HUES6 (cell line): ENCODE data around the gene ALKBH2.

Source experiments
- H3K27ac ChIP-seq: 2 replicates; pipeline ENCODE4 v1.7.0; 2013; ENCODE audit warnings: low read depth, mild to moderate bottlenecking, low read length, inconsistent platforms
- H3K27me3 ChIP-seq: 2 replicates; pipeline ENCODE4 v1.6.1; 2013; ENCODE audit warnings: low read length; ENCODE audit not compliant: control insufficient read depth, insufficient read depth
- H3K36me3 ChIP-seq: 2 replicates; pipeline ENCODE4 v1.6.1; 2013; ENCODE audit warnings: low read length; ENCODE audit not compliant: control insufficient read depth, insufficient read depth
- H3K4me1 ChIP-seq: 2 replicates; pipeline ENCODE4 v1.6.1; 2013; ENCODE audit warnings: low read length; ENCODE audit not compliant: control insufficient read depth, insufficient read depth
- H3K4me3 ChIP-seq: 2 replicates; pipeline ENCODE4 v1.5.1; 2013; ENCODE audit warnings: low read depth, low read length
- H3K9ac ChIP-seq: one replicate; pipeline ENCODE4 v1.6.1; 2013; ENCODE audit warnings: mild to moderate bottlenecking, low read length
- H3K9me3 ChIP-seq: 2 replicates; pipeline ENCODE4 v1.6.1; 2013; ENCODE audit warnings: low read depth, low read length; ENCODE audit not compliant: control insufficient read depth, insufficient read depth

Gene ALKBH2

DNA sequence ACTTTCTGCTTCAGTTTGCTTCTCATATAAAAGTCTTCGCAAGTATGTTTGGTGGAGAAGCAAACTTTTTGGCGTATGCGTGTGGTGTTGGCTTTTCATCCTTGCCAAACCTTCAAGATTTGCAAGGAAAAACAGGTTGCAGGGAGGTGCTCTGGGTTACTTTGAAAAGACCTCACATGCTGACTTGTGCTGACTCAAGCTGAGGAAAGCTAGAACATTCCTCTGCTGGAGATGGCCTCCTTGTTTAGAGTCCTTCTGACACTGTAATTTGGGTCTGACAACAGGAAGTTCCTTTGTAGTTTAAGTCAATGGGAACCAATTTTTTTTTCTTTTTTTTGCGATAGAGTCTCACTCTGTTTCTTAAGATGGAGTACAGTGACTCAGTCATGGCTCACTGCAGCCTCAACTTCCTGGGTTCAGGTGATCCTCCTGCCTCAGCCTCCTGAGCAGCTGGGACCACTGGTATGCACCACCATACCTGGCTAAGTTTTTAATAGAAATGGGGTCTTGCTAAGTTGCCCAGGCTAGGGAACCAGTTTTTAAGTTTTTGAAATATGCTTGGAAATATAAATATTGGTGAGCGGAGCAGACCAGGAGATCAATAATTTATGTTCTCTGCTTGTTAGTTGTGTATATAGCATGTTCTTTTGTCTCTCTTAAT lies 20.5 kb upstream of the ALKBH2 start:
- H3K9me3 ChIP-seq, result no peaks in the 10 kb centered on the region
- H3K4me3 ChIP-seq, result no peak overlapping the region
- H3K36me3 ChIP-seq, result peaks cover 14% of the 10 kb centered on the region
- H3K9ac ChIP-seq, result no peak overlapping the region
- no peak overlapping the region for H3K27ac ChIP-seq
- no peaks in the 10 kb centered on the region for H3K27me3 ChIP-seq
- peaks cover 15% of the 10 kb centered on the region for H3K4me1 ChIP-seq

DNA sequence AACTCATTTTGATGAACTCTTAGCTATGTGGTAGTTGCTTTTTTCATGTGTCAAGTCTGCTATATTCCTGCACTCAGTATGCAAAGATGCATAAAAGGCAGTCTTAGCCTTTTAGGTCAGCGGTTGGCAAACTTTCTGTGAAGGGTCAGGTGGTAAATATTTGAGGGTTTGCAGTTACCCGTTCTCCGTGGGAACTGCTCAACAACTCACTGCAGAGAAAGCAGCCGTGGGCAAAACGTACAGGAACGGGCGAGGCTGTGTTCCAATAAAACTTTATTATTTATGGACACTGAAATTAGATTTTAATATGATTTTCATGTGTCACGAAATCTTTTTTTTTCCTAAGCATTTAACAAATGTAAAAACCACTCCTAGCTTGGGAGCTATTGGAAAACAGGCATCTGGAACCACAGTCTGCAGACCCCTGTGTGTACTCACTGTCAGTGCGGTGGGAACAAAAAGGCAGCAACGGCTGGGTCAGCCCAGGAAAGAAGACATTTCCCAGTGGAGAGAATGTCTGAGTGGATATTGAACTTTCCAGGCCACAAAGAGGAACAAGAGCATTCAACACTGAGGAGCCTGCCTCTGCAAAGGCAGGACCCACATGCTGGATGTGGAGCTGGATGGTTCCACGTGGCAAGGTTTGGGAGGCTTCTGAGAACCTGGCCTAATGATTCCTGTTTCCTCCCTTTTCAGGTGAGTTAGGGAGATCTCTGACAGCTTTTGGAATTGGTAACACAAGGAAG lies 19.6 kb upstream of the ALKBH2 start:
- H3K27me3 ChIP-seq, result no peaks in the 10 kb centered on the region
- H3K9ac ChIP-seq, result no peak overlapping the region
- H3K4me1 ChIP-seq, result peaks cover 15% of the 10 kb centered on the region
- no peaks in the 10 kb centered on the region for H3K9me3 ChIP-seq
- H3K4me3 ChIP-seq, result no peak overlapping the region
- peaks cover 22% of the 10 kb centered on the region for H3K36me3 ChIP-seq
- H3K27ac ChIP-seq, result no peak overlapping the region

DNA sequence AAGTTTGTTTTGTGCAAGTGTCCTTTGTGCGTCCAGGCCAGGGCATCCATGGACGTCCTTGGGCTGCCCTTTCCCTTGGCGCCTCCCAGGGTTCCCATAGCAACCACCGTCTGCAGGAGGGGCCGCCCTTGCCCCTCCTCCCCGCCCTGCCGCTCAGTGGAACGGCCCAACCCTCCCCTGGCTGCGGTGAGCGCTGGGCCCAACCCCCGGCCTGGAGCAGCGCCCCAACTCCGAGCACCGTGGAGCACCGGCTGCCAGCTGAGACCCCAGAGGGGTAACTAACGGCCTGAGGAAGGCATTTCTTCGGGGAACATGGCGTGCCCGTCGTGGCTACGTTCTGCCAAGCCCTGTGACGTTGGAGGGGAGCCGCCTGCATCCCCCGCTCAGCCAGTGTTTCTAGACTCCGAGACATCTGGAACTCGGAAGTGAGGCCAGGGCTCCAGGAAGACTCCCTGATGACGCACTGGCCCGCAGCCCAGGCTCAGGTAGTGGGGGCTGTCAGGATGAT lies 17.8 kb upstream of the ALKBH2 start:
- H3K4me3 ChIP-seq, result peak overlapping the region; percentile 70
- H3K9ac ChIP-seq, result peak overlapping the region; percentile 61
- H3K4me1 ChIP-seq, result peaks cover 12% of the 10 kb centered on the region
- peaks cover 38% of the 10 kb centered on the region for H3K36me3 ChIP-seq
- H3K27ac ChIP-seq, result peak overlapping the region; percentile 57; the same call in 1 of the 2 replicates
- no peaks in the 10 kb centered on the region for H3K9me3 ChIP-seq
- H3K27me3 ChIP-seq, result no peaks in the 10 kb centered on the region

DNA sequence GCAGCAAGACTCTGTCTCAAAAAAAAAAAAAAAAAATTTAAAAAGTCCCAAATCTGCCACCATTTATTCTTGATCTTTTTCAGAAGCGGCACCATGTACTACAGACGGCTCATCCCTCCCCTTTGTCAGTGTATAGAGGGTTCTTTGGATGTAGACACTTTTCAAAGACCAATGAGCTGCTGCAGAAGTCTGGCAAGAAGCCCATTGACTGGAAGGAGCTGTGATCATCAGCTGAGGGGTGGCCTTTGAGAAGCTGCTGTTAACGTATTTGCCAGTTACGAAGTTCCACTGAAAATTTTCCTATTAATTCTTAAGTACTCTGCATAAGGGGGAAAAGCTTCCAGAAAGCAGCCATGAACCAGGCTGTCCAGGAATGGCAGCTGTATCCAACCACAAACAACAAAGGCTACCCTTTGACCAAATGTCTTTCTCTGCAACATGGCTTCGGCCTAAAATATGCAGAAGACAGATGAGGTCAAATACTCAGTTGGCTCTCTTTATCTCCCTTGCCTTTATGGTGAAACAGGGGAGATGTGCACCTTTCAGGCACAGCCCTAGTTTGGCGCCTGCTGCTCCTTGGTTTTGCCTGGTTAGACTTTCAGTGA lies 16.6 kb upstream of the ALKBH2 start:
- H3K27ac ChIP-seq, result no peak overlapping the region

DNA sequence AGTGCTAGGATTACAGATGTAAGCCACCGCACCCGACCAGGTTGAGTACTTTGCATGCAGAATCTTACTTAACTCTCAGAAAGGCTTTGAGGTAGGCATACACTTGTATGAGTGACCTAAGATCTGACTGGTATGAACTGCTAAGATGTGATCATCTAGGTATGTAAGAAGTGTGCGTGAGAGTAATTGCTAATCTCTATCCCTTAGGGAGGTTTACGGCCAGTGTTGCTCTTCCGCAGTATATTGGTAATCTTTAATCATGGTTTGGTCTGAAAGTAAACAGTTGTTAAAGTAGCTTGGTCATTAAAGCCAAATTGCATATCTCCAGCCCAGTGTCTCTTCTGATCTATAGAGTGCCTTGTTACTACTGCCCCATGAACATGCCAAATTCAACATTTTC lies 11.9 kb upstream of the ALKBH2 start:
- no peaks in the 10 kb centered on the region for H3K9me3 ChIP-seq
- H3K4me1 ChIP-seq, result no peaks in the 10 kb centered on the region
- no peak overlapping the region for H3K9ac ChIP-seq
- no peak overlapping the region for H3K4me3 ChIP-seq
- H3K27me3 ChIP-seq, result no peaks in the 10 kb centered on the region
- no peak overlapping the region for H3K27ac ChIP-seq
- peaks cover 91% of the 10 kb centered on the region for H3K36me3 ChIP-seq

More for the DNA sequence above, 16.6 kb upstream of the ALKBH2 start:
- peaks cover 50% of the 10 kb centered on the region for H3K36me3 ChIP-seq
- no peaks in the 10 kb centered on the region for H3K27me3 ChIP-seq
- H3K9ac ChIP-seq, result no peak overlapping the region
- H3K4me3 ChIP-seq, result no peak overlapping the region
- peaks cover 4% of the 10 kb centered on the region; the same call in 1 of the 2 replicates for H3K4me1 ChIP-seq
- no peaks in the 10 kb centered on the region for H3K9me3 ChIP-seq

DNA sequence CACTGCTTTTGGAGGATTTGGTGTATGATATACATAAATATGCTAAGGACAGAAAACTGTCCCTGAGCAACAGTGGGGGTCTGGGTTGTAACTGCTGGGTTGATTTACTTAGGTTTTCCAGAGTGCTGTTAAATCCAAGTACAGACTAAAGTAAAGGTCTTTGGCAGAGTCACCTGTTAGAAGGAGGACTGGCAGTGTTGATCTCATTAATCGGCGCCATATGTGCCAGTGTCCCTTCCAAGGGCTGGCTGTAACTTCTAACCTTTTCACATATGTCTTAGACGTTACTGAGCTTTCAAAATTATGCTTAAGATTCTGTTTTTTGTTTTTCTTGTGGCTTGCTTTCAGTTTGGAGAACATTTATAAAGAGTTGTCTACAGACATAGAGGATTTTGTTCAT lies 9.2 kb upstream of the ALKBH2 start:
- Histone ChIP-seq H3K4me1 (no peaks in the 10 kb centered on the region), H3K27ac (no peak overlapping the region), H3K9ac (no peak overlapping the region), H3K4me3 (no peak overlapping the region), H3K36me3 (peaks cover 87% of the 10 kb centered on the region), H3K27me3 (no peaks in the 10 kb centered on the region), H3K9me3 (no peaks in the 10 kb centered on the region)

DNA sequence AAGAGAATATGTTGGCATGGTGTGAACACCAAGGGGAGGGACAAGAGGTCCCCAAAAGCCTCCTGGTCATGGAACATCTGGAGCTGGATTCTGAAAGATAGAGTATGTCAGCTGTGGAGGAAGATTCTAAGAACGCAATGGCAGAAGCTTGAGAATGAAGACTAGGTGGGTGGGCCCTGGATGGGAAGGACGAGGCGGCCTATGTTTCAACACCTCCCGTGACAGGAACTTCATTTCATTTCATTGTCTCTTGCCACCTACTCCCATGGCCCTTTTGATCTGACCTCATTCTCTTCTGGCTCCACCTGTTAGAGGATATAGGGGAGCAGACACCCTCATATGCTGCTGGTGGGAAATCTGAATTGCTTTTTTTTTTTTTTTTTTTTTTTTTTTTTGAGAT lies 7.5 kb upstream of the ALKBH2 start:
- Histone ChIP-seq H3K9me3 (no peaks in the 10 kb centered on the region), H3K9ac (no peak overlapping the region), H3K4me3 (no peak overlapping the region), H3K27ac (no peak overlapping the region), H3K4me1 (no peaks in the 10 kb centered on the region), H3K36me3 (peaks cover 71% of the 10 kb centered on the region), H3K27me3 (no peaks in the 10 kb centered on the region)

DNA sequence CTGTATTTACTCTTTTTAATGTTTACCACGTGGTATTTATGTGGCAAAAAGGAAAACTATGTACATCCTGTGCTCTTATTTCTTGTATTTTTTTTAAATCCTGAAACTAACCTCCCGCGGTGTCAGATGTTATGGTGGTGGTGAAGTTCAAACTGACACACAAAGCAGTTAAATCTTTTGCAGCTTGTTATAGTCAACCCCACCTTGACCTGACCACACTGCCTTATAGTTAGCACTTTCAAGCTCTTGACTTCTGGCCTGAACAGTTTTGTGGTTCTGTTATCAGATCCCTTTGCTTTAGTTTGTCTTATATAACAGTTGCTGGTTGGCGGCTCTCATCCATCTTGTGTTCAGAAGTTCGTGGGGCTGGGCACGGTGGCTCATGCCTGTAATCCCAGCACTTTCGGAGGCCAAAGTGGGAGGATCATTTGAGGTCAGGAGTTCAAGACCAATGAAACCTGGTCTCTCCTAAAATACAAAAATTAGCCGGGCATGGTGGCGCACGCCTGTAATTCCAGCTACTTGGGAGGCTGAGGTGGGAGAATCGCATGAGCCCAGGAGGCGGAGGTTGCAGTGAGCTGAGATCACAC lies 6.3 kb upstream of the ALKBH2 start:
- H3K27ac ChIP-seq, result no peak overlapping the region
- peaks cover 59% of the 10 kb centered on the region for H3K36me3 ChIP-seq
- H3K9me3 ChIP-seq, result no peaks in the 10 kb centered on the region
- H3K4me1 ChIP-seq, result no peaks in the 10 kb centered on the region
- H3K4me3 ChIP-seq, result peak overlapping the region; percentile 76
- H3K9ac ChIP-seq, result no peak overlapping the region
- no peaks in the 10 kb centered on the region for H3K27me3 ChIP-seq

DNA sequence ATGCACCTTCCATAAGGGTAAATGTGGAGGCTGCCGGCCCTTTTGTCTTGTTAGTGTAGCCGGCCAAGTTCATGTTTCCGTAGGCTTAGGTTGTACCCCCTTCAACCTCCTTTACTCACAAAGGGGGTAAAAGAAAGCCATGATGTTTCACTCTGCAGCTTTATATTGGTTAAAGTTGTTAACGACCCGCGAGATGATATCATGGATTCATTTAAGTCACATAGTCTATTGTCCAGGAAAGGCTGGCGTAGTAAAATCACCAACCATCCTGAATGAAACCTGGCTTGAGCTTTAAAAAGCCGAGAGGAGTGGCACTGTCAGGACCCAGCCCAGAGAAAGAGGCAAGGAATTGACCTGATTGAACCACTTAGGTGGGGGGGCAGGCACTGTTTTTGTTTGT lies 5.4 kb upstream of the ALKBH2 start:
- H3K36me3 ChIP-seq, result peaks cover 50% of the 10 kb centered on the region
- H3K4me3 ChIP-seq, result peak overlapping the region; percentile 76
- H3K9me3 ChIP-seq, result no peaks in the 10 kb centered on the region
- peak overlapping the region; percentile 88 for H3K9ac ChIP-seq
- no peaks in the 10 kb centered on the region for H3K27me3 ChIP-seq
- H3K4me1 ChIP-seq, result no peaks in the 10 kb centered on the region
- peak overlapping the region; percentile 63; the same call in 1 of the 2 replicates for H3K27ac ChIP-seq

DNA sequence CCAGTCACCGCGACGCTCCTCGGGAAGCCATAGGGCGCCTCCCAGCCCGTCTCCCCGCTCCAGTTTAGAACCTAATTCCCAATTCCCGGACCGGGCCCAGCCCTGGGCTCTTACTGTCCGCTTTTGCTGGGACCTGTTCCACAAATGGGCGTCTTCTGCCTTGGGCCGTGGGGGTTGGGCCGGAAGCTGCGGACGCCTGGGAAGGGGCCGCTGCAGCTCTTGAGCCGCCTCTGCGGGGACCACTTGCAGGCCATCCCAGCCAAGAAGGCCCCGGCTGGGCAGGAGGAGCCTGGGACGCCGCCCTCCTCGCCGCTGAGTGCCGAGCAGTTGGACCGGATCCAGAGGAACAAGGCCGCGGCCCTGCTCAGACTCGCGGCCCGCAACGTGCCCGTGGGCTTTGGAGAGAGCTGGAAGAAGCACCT lies 4.9 kb upstream of the ALKBH2 start:
- H3K4me1 ChIP-seq, result peaks cover under 1% of the 10 kb centered on the region
- peaks cover 46% of the 10 kb centered on the region for H3K36me3 ChIP-seq
- H3K9me3 ChIP-seq, result no peaks in the 10 kb centered on the region
- H3K27me3 ChIP-seq, result no peaks in the 10 kb centered on the region
- H3K4me3 ChIP-seq, result peak overlapping the region; percentile 76
- peak overlapping the region; percentile 88 for H3K9ac ChIP-seq
- H3K27ac ChIP-seq, result peak overlapping the region; percentile 63; the same call in 1 of the 2 replicates
